H9 (cell line): ENCODE measurements around the gene LAIR2. TPM values are rescaled to one million over a fixed set of nuclear protein-coding genes. Genes with fewer than 3 reads are reported as not detected.
"Not testable (repeated sequence)": the region's sequence is repeated elsewhere in the genome, so short reads cannot be mapped to it uniquely, and the experiment has no call there.

Source experiments
- DNase-seq: peaks from one replicate; pipeline ENCODE4 v3.0.0-alpha.2; 2017
- H2AFZ ChIP-seq: one replicate; pipeline ENCODE4 v1.6.1; 2013; ENCODE audit warnings: mild to moderate bottlenecking, low read length, control low read depth, moderate library complexity
- H2AK5ac ChIP-seq: 2 replicates; pipeline ENCODE4 v1.6.1; 2013; ENCODE audit warnings: low read length, control low read depth, mixed read lengths; ENCODE audit not compliant: insufficient read length
- H2BK120ac ChIP-seq: one replicate; pipeline ENCODE4 v1.6.1; 2013; ENCODE audit warnings: low read depth, mild to moderate bottlenecking, low read length, control low read depth, inconsistent platforms; ENCODE audit not compliant: poor library complexity, severe bottlenecking
- H2BK12ac ChIP-seq: 2 replicates; pipeline ENCODE4 v1.6.1; 2013; ENCODE audit warnings: low read length, control low read depth, mixed read lengths, low read depth; ENCODE audit not compliant: insufficient read length
- H2BK15ac ChIP-seq: 2 replicates; pipeline ENCODE4 v1.6.1; 2013; ENCODE audit warnings: low read depth, low read length, control low read depth
- H2BK20ac ChIP-seq: one replicate; pipeline ENCODE4 v1.6.1; 2013; ENCODE audit warnings: low read depth, mild to moderate bottlenecking, low read length, control low read depth, inconsistent platforms; ENCODE audit not compliant: poor library complexity, severe bottlenecking
- H2BK5ac ChIP-seq: 2 replicates; pipeline ENCODE4 v1.6.1; 2013; ENCODE audit warnings: low read length, control low read depth, mixed read lengths; ENCODE audit not compliant: insufficient read length
- H3K14ac ChIP-seq: 2 replicates; pipeline ENCODE4 v1.6.1; 2013; ENCODE audit warnings: low read length, control low read depth; ENCODE audit not compliant: insufficient read depth
- H3K18ac ChIP-seq: 2 replicates; pipeline ENCODE4 v1.6.1; 2013; ENCODE audit warnings: low read depth, mild to moderate bottlenecking, mixed read lengths, low read length, control low read depth; ENCODE audit not compliant: insufficient read length
- H3K23ac ChIP-seq: 2 replicates; pipeline ENCODE4 v1.6.1; 2013; ENCODE audit warnings: low read length, control low read depth, mixed read lengths, low read depth; ENCODE audit not compliant: insufficient read length
- H3K23me2 ChIP-seq: 2 replicates; pipeline ENCODE4 v1.6.1; 2013; ENCODE audit warnings: low read depth, mild to moderate bottlenecking, mixed read lengths, low read length, control low read depth; ENCODE audit not compliant: insufficient read length, poor library complexity, severe bottlenecking
- H3K27ac ChIP-seq: 2 replicates; pipeline ENCODE4 v1.5.1; 2013; ENCODE audit warnings: low read length, control low read depth, mixed read lengths, low read depth; ENCODE audit not compliant: insufficient read length
- H3K27me3 ChIP-seq: 2 replicates; pipeline ENCODE4 v1.6.1; 2013; ENCODE audit warnings: low read length, control low read depth, inconsistent platforms; ENCODE audit not compliant: insufficient read depth
- H3K4ac ChIP-seq: 2 replicates; pipeline ENCODE4 v1.6.1; 2013; ENCODE audit warnings: low read depth, mild to moderate bottlenecking, control low read depth, inconsistent platforms, low read length, moderate library complexity
- H3K4me1 ChIP-seq: 2 replicates; pipeline ENCODE4 v1.6.1; 2013; ENCODE audit warnings: low read length, control low read depth, inconsistent platforms; ENCODE audit not compliant: insufficient read depth
- H3K4me2 ChIP-seq: 2 replicates; pipeline ENCODE4 v1.6.1; 2013; ENCODE audit warnings: low read length, control low read depth, mixed read lengths; ENCODE audit not compliant: insufficient read length, insufficient read depth
- H3K56ac ChIP-seq: 2 replicates; pipeline ENCODE4 v1.6.1; 2013; ENCODE audit warnings: low read depth, mild to moderate bottlenecking, mixed read lengths, low read length, control low read depth; ENCODE audit not compliant: insufficient read length
- H3K79me1 ChIP-seq: 2 replicates; pipeline ENCODE4 v1.6.1; 2013; ENCODE audit warnings: low read depth, mild to moderate bottlenecking, moderate library complexity, low read length, control low read depth, inconsistent platforms; ENCODE audit not compliant: insufficient read depth, poor library complexity, severe bottlenecking
- H3K79me2 ChIP-seq: 2 replicates; pipeline ENCODE4 v1.6.1; 2013; ENCODE audit warnings: low read length, control low read depth, inconsistent platforms; ENCODE audit not compliant: insufficient read depth
- H3K9ac ChIP-seq: 2 replicates; pipeline ENCODE4 v1.6.1; 2013; ENCODE audit warnings: low read length, control low read depth, mixed read lengths; ENCODE audit not compliant: insufficient read length; ENCODE audit errors: extremely low read depth
- H3K9me3 ChIP-seq: one replicate; pipeline ENCODE4 v1.6.1; 2013; ENCODE audit warnings: low read depth, low read length, inconsistent platforms; ENCODE audit not compliant: control insufficient read depth
- H3T11ph ChIP-seq: one replicate; pipeline ENCODE4 v1.6.1; 2013; ENCODE audit warnings: mild to moderate bottlenecking, low read length, control low read depth, inconsistent platforms
- H4K20me1 ChIP-seq: one replicate; pipeline ENCODE4 v1.6.1; 2013; ENCODE audit not compliant: control insufficient read depth, insufficient read length, insufficient read depth
- H4K5ac ChIP-seq: 2 replicates; pipeline ENCODE4 v1.6.1; 2013; ENCODE audit warnings: low read depth, mild to moderate bottlenecking, mixed read lengths, low read length, control low read depth; ENCODE audit not compliant: insufficient read length
- H4K8ac ChIP-seq: replicated peaks from 2 replicates; pipeline ENCODE4 v1.6.1; 2013; ENCODE audit warnings: low read length, control low read depth, mixed read lengths, low read depth; ENCODE audit not compliant: insufficient read length
- H4K91ac ChIP-seq: 2 replicates; pipeline ENCODE4 v1.6.1; 2013; ENCODE audit warnings: low read depth, mild to moderate bottlenecking, moderate library complexity, mixed read lengths, low read length, control low read depth; ENCODE audit not compliant: insufficient read length
- H3K27ac Mint-ChIP-seq, 3 experiments: 2 replicates in 2 of 3; 3 replicates in 1 of 3; pipeline ENCODE4 v1.8.0; 2020 to 2021; ENCODE audit warnings: mixed read lengths in 3 of 3, mild to moderate bottlenecking in 1 of 3, moderate library complexity in 1 of 3
- H3K27me3 Mint-ChIP-seq: 2 replicates; pipeline ENCODE4 v1.8.0; 2021; ENCODE audit warnings: low read depth, mild to moderate bottlenecking, moderate library complexity, mixed read lengths
- H3K36me3 Mint-ChIP-seq, 3 experiments: 2 replicates in 2 of 3; 3 replicates in 1 of 3; pipeline ENCODE4 v1.8.0; 2020 to 2021; ENCODE audit warnings: low read depth in 3 of 3, mixed read lengths in 3 of 3; ENCODE audit not compliant: insufficient read depth in 1 of 3
- H3K4me1 Mint-ChIP-seq, 2 experiments: 2 replicates each; pipeline ENCODE4 v1.8.0; 2020; ENCODE audit warnings: mixed read lengths in 2 of 2
- H3K4me3 Mint-ChIP-seq, 2 experiments: 2 replicates in 1 of 2; 3 replicates in 1 of 2; pipeline ENCODE4 v1.8.0; 2020 to 2021; ENCODE audit warnings: mild to moderate bottlenecking in 2 of 2, mixed read lengths in 2 of 2, moderate library complexity in 1 of 2
- H3K9me3 Mint-ChIP-seq, 2 experiments: 2 replicates in 1 of 2; 3 replicates in 1 of 2; pipeline ENCODE4 v1.8.0; 2020; ENCODE audit warnings: mild to moderate bottlenecking in 2 of 2, mixed read lengths in 2 of 2, moderate library complexity in 1 of 2
- WGBS: extraction: QIAGEN DNeasy Blood & Tissue Kit; methylation state at CpG from one replicate; pipeline ENCODE4 v1.1.7; 2013; ENCODE audit warnings: missing lambda C conversion rate, low lambda C conversion rate, mixed read lengths; ENCODE audit not compliant: insufficient read length; ENCODE audit errors: extremely low coverage; 5-methylcytosine and 5-hydroxymethylcytosine counted together
- total RNA-seq: library from RNA; stranded (reverse); gene quantifications from 2 replicates; pipeline ENCODE4 v1.2.1, GENCODE V29; 2021
- TF ChIP-seq, protein P1 (sequence below): fragments of 200-600 bp; sonication (generic); conservative IDR thresholded peaks from 3 replicates; pipeline ENCODE4 v1.8.0; 2021; ENCODE audit warnings: antibody characterized with exemption, mild to moderate bottlenecking

LAIR2 gene
- total RNA-seq, 1 experiment from 2014 or later = not detected

DNA sequence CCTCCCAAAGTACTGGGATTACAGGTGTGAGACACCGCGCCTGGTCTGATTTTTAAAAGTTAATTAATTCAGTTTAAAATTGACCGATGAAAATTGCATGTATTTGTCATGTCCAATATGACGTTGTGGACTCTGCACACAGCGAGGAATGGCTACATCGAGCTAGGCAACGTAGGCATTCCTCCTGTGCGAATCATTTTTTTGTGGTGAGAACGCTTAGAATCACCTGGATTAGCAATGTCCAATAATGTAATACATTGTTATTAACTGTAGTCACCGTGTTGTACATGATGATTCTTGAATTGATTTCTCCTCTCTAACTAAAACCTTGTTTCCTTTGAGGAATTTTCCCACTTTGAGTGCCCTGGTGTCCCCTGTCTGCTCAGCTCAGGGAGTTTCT, 3.4 kb downstream of the LAIR2 start:
- no peaks in the 10 kb centered on the region for H3K4me1 Mint-ChIP-seq
- Histone ChIP-seq H2BK12ac (no peak overlapping the region), H4K91ac (no peak overlapping the region), H2BK5ac (no peak overlapping the region), H3K27me3 (no peaks in the 10 kb centered on the region), H3K4me2 (no peak overlapping the region), H3K23me2 (no peaks in the 10 kb centered on the region), H4K5ac (no peak overlapping the region), H3K23ac (no peak overlapping the region), H3T11ph (no peak overlapping the region), H2BK15ac (no peak overlapping the region), H3K27ac (no peak overlapping the region), H4K20me1 (no peaks in the 10 kb centered on the region), H3K18ac (no peak overlapping the region), H3K79me2 (no peaks in the 10 kb centered on the region), H2BK20ac (no peak overlapping the region), H3K4ac (no peak overlapping the region), H2AK5ac (no peak overlapping the region), H4K8ac (no peak overlapping the region), H3K14ac (no peak overlapping the region), H3K56ac (no peak overlapping the region), H2AFZ (no peak overlapping the region), H3K79me1 (no peaks in the 10 kb centered on the region), H3K9me3 (peaks cover 25% of the 10 kb centered on the region), H3K4me1 (no peaks in the 10 kb centered on the region), H3K9ac (no peak overlapping the region), H2BK120ac (no peak overlapping the region)
- H3K9me3 Mint-ChIP-seq = peaks cover 68 to 85% of the 10 kb centered on the region in 2 experiments
- H3K27me3 Mint-ChIP-seq = peaks cover 7% of the 10 kb centered on the region
- H3K4me3 Mint-ChIP-seq = no peak overlapping the region
- no peak overlapping the region for H3K27ac Mint-ChIP-seq
- H3K36me3 Mint-ChIP-seq = peaks cover 6 to 28% (median 11%) of the 10 kb centered on the region in 3 experiments; a peak in 6 of 7 replicates
- TF ChIP-seq, protein P1, sequence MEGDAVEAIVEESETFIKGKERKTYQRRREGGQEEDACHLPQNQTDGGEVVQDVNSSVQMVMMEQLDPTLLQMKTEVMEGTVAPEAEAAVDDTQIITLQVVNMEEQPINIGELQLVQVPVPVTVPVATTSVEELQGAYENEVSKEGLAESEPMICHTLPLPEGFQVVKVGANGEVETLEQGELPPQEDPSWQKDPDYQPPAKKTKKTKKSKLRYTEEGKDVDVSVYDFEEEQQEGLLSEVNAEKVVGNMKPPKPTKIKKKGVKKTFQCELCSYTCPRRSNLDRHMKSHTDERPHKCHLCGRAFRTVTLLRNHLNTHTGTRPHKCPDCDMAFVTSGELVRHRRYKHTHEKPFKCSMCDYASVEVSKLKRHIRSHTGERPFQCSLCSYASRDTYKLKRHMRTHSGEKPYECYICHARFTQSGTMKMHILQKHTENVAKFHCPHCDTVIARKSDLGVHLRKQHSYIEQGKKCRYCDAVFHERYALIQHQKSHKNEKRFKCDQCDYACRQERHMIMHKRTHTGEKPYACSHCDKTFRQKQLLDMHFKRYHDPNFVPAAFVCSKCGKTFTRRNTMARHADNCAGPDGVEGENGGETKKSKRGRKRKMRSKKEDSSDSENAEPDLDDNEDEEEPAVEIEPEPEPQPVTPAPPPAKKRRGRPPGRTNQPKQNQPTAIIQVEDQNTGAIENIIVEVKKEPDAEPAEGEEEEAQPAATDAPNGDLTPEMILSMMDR = no peak
- WGBS = no CpG with 5 or more reads among the region's 10 CpGs
- DNase-seq = no peak

DNA sequence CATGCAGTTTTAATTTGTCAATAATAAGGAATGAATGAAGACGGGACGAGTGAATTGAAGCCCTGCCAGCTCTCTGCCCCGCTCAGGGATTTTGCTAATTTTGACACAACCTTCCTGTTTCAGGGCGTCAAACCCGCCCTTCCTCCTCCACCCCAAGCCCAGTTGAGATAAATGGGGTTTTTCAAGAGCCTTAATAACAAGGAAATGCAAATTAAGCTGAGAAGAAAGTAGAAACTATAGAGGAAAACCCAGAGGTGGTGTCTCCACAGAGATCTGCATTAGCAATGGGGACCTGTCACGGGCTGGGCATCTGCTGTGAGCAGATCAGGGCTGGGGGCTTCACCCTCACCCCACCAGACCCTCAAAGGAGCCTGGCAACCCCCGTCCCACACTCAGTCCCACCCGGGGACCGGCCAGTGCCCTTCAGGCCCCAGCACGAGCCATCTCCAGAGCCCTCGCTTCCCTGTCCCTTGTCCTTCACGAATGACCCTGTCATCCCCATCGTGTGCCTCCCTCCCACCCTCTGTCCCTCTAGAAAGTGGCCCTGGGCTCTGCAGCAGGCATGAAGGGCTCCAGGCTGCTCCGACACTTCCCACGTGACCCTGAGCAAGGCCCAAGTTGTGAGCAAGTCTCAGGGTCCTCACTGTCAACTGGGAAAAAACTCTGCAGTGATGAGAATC, 4.5 kb downstream of the LAIR2 start:
- H3K27me3 Mint-ChIP-seq, H4K91ac ChIP-seq: not testable (repeated sequence)

More for the DNA sequence above, 4.5 kb downstream of the LAIR2 start:
- not testable (repeated sequence) for H3K79me2 ChIP-seq, H3K56ac ChIP-seq, H3K23ac ChIP-seq, H3T11ph ChIP-seq, H3K4me3 Mint-ChIP-seq, H2BK15ac ChIP-seq, H3K27ac ChIP-seq, H3K18ac ChIP-seq, H3K9ac ChIP-seq, H2AFZ ChIP-seq, H3K23me2 ChIP-seq, DNase-seq, H4K20me1 ChIP-seq, H3K79me1 ChIP-seq, H2BK120ac ChIP-seq, H4K5ac ChIP-seq, H4K8ac ChIP-seq, H3K4me1 ChIP-seq, H3K4ac ChIP-seq, H3K27me3 ChIP-seq, H2BK20ac ChIP-seq, H3K4me2 ChIP-seq, H2AK5ac ChIP-seq, H2BK5ac ChIP-seq, H3K4me1 Mint-ChIP-seq, H3K27ac Mint-ChIP-seq, H3K14ac ChIP-seq, H2BK12ac ChIP-seq
- H3K9me3 ChIP-seq = peaks cover 21% of the 10 kb centered on the region
- Mint-ChIP-seq H3K36me3 (peaks cover 5 to 24% (median 11%) of the 10 kb centered on the region in 3 experiments; a peak in 6 of 7 replicates), H3K9me3 (peaks cover 70 to 83% of the 10 kb centered on the region in 2 experiments)
- WGBS = no CpG with 5 or more reads among the region's 15 CpGs
